H1 (cell line): ENCODE measurements around the gene APOL2. TPM values are rescaled to one million over a fixed set of nuclear protein-coding genes. Genes with fewer than 3 reads are reported as not detected.

ENCODE experiments used
- CTCF ChIA-PET: fragments of 300-600 bp; sonication (Branson Sonifier 250); formaldehyde crosslinking; loops from one replicate; lab custom pipeline; 2021; ENCODE audit not compliant: partially characterized antibody; lab: Charles Lee
- POLR2A ChIA-PET: fragments of 300-600 bp; sonication (Branson Sonifier 250); formaldehyde crosslinking; loops from one replicate; lab custom pipeline; 2021; ENCODE audit warnings: inconsistent platforms; ENCODE audit not compliant: partially characterized antibody; lab: Charles Lee
- DNase-seq, 2 experiments: peaks; one replicate each; pipeline versions ENCODE4 v3.0.0 to v3.0.0-alpha.2; 2010 to 2022; ENCODE audit warnings: low spot score in 2 of 2, low read depth in 1 of 2, mixed read lengths in 1 of 2
- FAIRE-seq: peaks from 2 replicates; lab custom pipeline; 2011; peaks lifted over from hg19 to GRCh38; lab: Jason Lieb, UNC
- H2AFZ ChIP-seq: 2 replicates; pipeline ENCODE4 v1.8.1; 2012; ENCODE audit warnings: low read length, inconsistent platforms
- H2AK5ac ChIP-seq: 2 replicates; pipeline ENCODE4 v1.6.1; 2013; ENCODE audit warnings: low read depth, low read length
- H2BK120ac ChIP-seq: replicated peaks from 2 replicates; pipeline ENCODE3; 2013; ENCODE audit warnings: low read depth, low read length, inconsistent platforms
- H2BK12ac ChIP-seq: 2 replicates; pipeline ENCODE4 v1.6.1; 2013; ENCODE audit warnings: low read depth, low read length
- H2BK15ac ChIP-seq: 2 replicates; pipeline ENCODE4 v1.6.1; 2013; ENCODE audit warnings: low read length
- H2BK20ac ChIP-seq: 2 replicates; pipeline ENCODE4 v1.6.1; 2013; ENCODE audit warnings: low read length
- H2BK5ac ChIP-seq: 2 replicates; pipeline ENCODE4 v1.6.1; 2013; ENCODE audit warnings: low read depth, low read length
- H3K14ac ChIP-seq: 2 replicates; pipeline ENCODE4 v1.6.1; 2013; ENCODE audit warnings: inconsistent platforms; ENCODE audit not compliant: insufficient read length
- H3K18ac ChIP-seq: 2 replicates; pipeline ENCODE4 v1.6.1; 2013; ENCODE audit warnings: low read length; ENCODE audit errors: extremely low read depth
- H3K23ac ChIP-seq: 2 replicates; pipeline ENCODE4 v1.6.1; 2013; ENCODE audit warnings: inconsistent platforms; ENCODE audit not compliant: insufficient read length
- H3K23me2 ChIP-seq: 2 replicates; pipeline ENCODE4 v1.6.1; 2013; ENCODE audit warnings: low read depth, low read length
- H3K27ac ChIP-seq: 2 replicates; pipeline ENCODE4 v1.6.1; 2011; ENCODE audit warnings: low read depth, low read length, inconsistent platforms
- H3K27me3 ChIP-seq, 4 experiments: replicated peaks in 1 of 4; 1 replicate in 1 of 4; 2 replicates in 3 of 4; pipeline versions ENCODE4 v1.6.1 to v1.8.1; 2011 to 2013; ENCODE audit warnings: low read length in 3 of 4, mild to moderate bottlenecking in 3 of 4, inconsistent platforms in 2 of 4, mixed read lengths in 2 of 4, moderate library complexity in 1 of 4; ENCODE audit not compliant: control insufficient read depth in 3 of 4, insufficient read depth in 3 of 4; ENCODE audit errors: extremely low read depth in 1 of 4
- H3K36me3 ChIP-seq, 4 experiments: 2 replicates each; pipeline versions ENCODE4 v1.6.1 to v1.8.1; 2011 to 2013; ENCODE audit warnings: mild to moderate bottlenecking in 4 of 4, low read length in 3 of 4, moderate library complexity in 2 of 4, control low read depth in 1 of 4, inconsistent platforms in 1 of 4; ENCODE audit not compliant: insufficient read depth in 4 of 4, control insufficient read depth in 2 of 4
- H3K4ac ChIP-seq: replicated peaks from 2 replicates; pipeline ENCODE3; 2013; ENCODE audit warnings: low read length, low read depth, mixed read lengths, inconsistent platforms; ENCODE audit not compliant: insufficient read length
- H3K4me1 ChIP-seq, 4 experiments: replicated peaks in 1 of 4; 1 replicate in 1 of 4; 2 replicates in 3 of 4; pipeline versions ENCODE4 v1.6.1 to v1.8.1; 2011 to 2013; ENCODE audit warnings: low read length in 3 of 4, inconsistent platforms in 2 of 4, mixed read lengths in 1 of 4; ENCODE audit not compliant: insufficient read depth in 4 of 4, control insufficient read depth in 3 of 4
- H3K4me2 ChIP-seq, 2 experiments: 2 replicates each; pipeline versions ENCODE4 v1.6.1 to v1.8.1; 2011 to 2013; ENCODE audit warnings: low read depth in 2 of 2, low read length in 2 of 2, control low read depth in 1 of 2, inconsistent platforms in 1 of 2, mild to moderate bottlenecking in 1 of 2; ENCODE audit not compliant: insufficient read depth in 1 of 2
- H3K4me3 ChIP-seq, 4 experiments: fragments of 200-600, 300-600 bp in 1 of 4; sonication (generic), shearing (Covaris generic), sonication (Bioruptor Twin) in 1 of 4; 2 replicates each; pipeline versions ENCODE4 v1.5.1 to v1.8.1; 2011 to 2016; ENCODE audit warnings: low read length in 4 of 4, low read depth in 3 of 4, control low read depth in 2 of 4, inconsistent platforms in 2 of 4, mild to moderate bottlenecking in 2 of 4, mixed read lengths in 1 of 4, moderate library complexity in 1 of 4; ENCODE audit not compliant: insufficient read depth in 2 of 4; ENCODE audit errors: extremely low read depth in 1 of 4
- H3K56ac ChIP-seq: replicated peaks from 2 replicates; pipeline ENCODE3; 2013; ENCODE audit warnings: low read depth, mild to moderate bottlenecking, mixed read lengths, low read length, inconsistent platforms; ENCODE audit not compliant: insufficient read length
- H3K79me1 ChIP-seq: 2 replicates; pipeline ENCODE4 v1.6.1; 2013; ENCODE audit warnings: low read depth, low read length, control low read depth
- H3K79me2 ChIP-seq, 2 experiments: 2 replicates each; pipeline versions ENCODE4 v1.6.1 to v1.8.1; 2012 to 2013; ENCODE audit warnings: low read length in 2 of 2, mild to moderate bottlenecking in 2 of 2, inconsistent platforms in 1 of 2; ENCODE audit not compliant: insufficient read depth in 2 of 2, control insufficient read depth in 1 of 2
- H3K9ac ChIP-seq, 4 experiments: replicated peaks in 1 of 4; 1 replicate in 1 of 4; 2 replicates in 3 of 4; pipeline versions ENCODE4 v1.6.1 to v1.8.1; 2011 to 2013; ENCODE audit warnings: low read depth in 3 of 4, low read length in 3 of 4, control low read depth in 2 of 4, mild to moderate bottlenecking in 2 of 4, moderate library complexity in 2 of 4, inconsistent platforms in 1 of 4; ENCODE audit errors: extremely low read depth in 1 of 4
- H3K9me3 ChIP-seq, 2 experiments: 2 replicates each; pipeline versions ENCODE4 v1.6.1 to v1.8.1; 2012 to 2013; ENCODE audit warnings: mild to moderate bottlenecking in 2 of 2, moderate library complexity in 2 of 2, control low read depth in 1 of 2, inconsistent platforms in 1 of 2, low read depth in 1 of 2, low read length in 1 of 2, mixed read lengths in 1 of 2; ENCODE audit not compliant: insufficient read depth in 2 of 2
- H4K20me1 ChIP-seq, 2 experiments: replicated peaks in 1 of 2; 2 replicates each; pipeline versions ENCODE3 to v1.8.1; 2011 to 2013; ENCODE audit warnings: inconsistent platforms in 2 of 2, low read length in 2 of 2, mild to moderate bottlenecking in 1 of 2; ENCODE audit not compliant: insufficient read depth in 2 of 2, control insufficient read depth in 1 of 2
- H4K5ac ChIP-seq: 2 replicates; pipeline ENCODE4 v1.6.1; 2013; ENCODE audit warnings: low read length, low read depth, mixed read lengths, inconsistent platforms; ENCODE audit not compliant: insufficient read length
- H4K8ac ChIP-seq: 2 replicates; pipeline ENCODE4 v1.8.0; 2013; ENCODE audit warnings: mild to moderate bottlenecking, moderate library complexity, low read length, inconsistent platforms; ENCODE audit not compliant: insufficient read depth; ENCODE audit errors: extremely low read depth
- H4K91ac ChIP-seq: replicated peaks from 2 replicates; pipeline ENCODE3; 2013; ENCODE audit warnings: low read length, mixed read lengths, inconsistent platforms; ENCODE audit not compliant: insufficient read length
- ATF2 ChIP-seq: IDR thresholded peaks from 2 replicates; pipeline ENCODE4 v1.6.1; 2012; ENCODE audit warnings: low read length, inconsistent platforms
- HDAC6 ChIP-seq: IDR thresholded peaks from one replicate; pipeline ENCODE4 v1.7.1; 2012; ENCODE audit warnings: low read depth, mild to moderate bottlenecking, inconsistent platforms, low read length, moderate library complexity
- JUND ChIP-seq: IDR thresholded peaks from 2 replicates; pipeline ENCODE4 v1.6.1; 2011; ENCODE audit warnings: mild to moderate bottlenecking, improper control_type of control experiment, low read length
- KDM4A ChIP-seq: IDR thresholded peaks from one replicate; pipeline ENCODE4 v1.7.1; 2012; ENCODE audit warnings: low read depth, mild to moderate bottlenecking, moderate library complexity, low read length, inconsistent platforms; ENCODE audit not compliant: severe bottlenecking
- KDM5A ChIP-seq: fragments of 200-600 bp; IDR thresholded peaks from 2 replicates; pipeline ENCODE4 v1.7.1; 2012; ENCODE audit warnings: mild to moderate bottlenecking, low read length, inconsistent platforms, mixed read lengths
- RFX5 ChIP-seq: IDR thresholded peaks from 2 replicates; pipeline ENCODE4 v1.6.1; 2011; ENCODE audit warnings: low read depth, low read length, improper control_type of control experiment, borderline replicate concordance
- SIN3A ChIP-seq, 2 experiments: IDR thresholded peaks in 1 of 2; conservative IDR thresholded peaks in 1 of 2; 2 replicates each; pipeline ENCODE4 v1.6.1; 2011 to 2012; ENCODE audit warnings: low read length in 2 of 2, improper control_type of control experiment in 1 of 2, low read depth in 1 of 2, mild to moderate bottlenecking in 1 of 2
- TBP ChIP-seq: IDR thresholded peaks from 2 replicates; pipeline ENCODE4 v1.6.1; 2011; ENCODE audit warnings: low read depth, low read length, improper control_type of control experiment
- polyA plus RNA-seq, 7 experiments: library from polyadenylated mRNA; depleted of rRNA in 3 of 7; stranded (reverse) in 5 of 7; unstranded in 2 of 7; fragments of >200 nt in 5 of 7; fragments of 200-250 nt in 2 of 7; gene quantifications; 1 replicate in 5 of 7; 2 replicates in 1 of 7; 4 replicates in 1 of 7; pipeline versions ENCODE4 v1.2.1 to v1.2.3, GENCODE V29; 2011 to 2013; ENCODE audit warnings: missing spikeins in 2 of 7, mixed read lengths in 2 of 7
- total RNA-seq: library from RNA; stranded (reverse); fragmentation: NEBNext Ultra II Directional; extraction: Animal tissue kit (Norgen Biotek cat#: 25700); gene quantifications from 2 replicates; pipeline ENCODE4 v1.2.1, GENCODE V29; 2021

Gene APOL2
- total and polyA plus RNA-seq, 2 of the 8 experiments (the other 6 are each of a cell fraction or from before 2014, with no cell fraction given): 8.1 to 11.0 TPM

- ChIA-PET CTCF (interaction anchor here (0.6 to 1.6 kb wide), 6 partner anchors 12 to 136 kb away, joined by 3 to 6 read pairs (median 4); no protein-coding TSS in a partner anchor), POLR2A (no interaction called here)
- Histone ChIP-seq H2BK12ac (no peak overlapping the region), H3K4ac (no peak overlapping the region), H2AK5ac (no peak overlapping the region; the same call in 1 of the 2 replicates), H3K4me3 (no peak overlapping the region), H3K36me3 (no peaks in the 10 kb centered on the region), H3K4me2 (no peak overlapping the region), H2BK15ac (no peak overlapping the region), H2BK5ac (no peak overlapping the region), H4K91ac (no peak overlapping the region), H3K79me1 (no peaks in the 10 kb centered on the region), H2AFZ (no peak overlapping the region), H3K14ac (no peak overlapping the region), H3K4me1 (no peaks in the 10 kb centered on the region), H2BK20ac (no peak overlapping the region), H2BK120ac (no peak overlapping the region), H3K9me3 (peaks cover 0 to 4% of the 10 kb centered on the region in 2 experiments; a peak in 1 of 4 replicates), H3K56ac (no peak overlapping the region), H3K27me3 (no peaks in the 10 kb centered on the region; a peak in 2 of 7 replicates), H3K27ac (no peak overlapping the region), H3K23me2 (no peaks in the 10 kb centered on the region), H3K9ac (no peak overlapping the region), H4K8ac (no peak overlapping the region; the same call in 1 of the 2 replicates), H4K5ac (no peak overlapping the region), H3K79me2 (no peaks in the 10 kb centered on the region), H3K23ac (no peak overlapping the region), H4K20me1 (no peaks in the 10 kb centered on the region), H3K18ac (no peak overlapping the region)
- FAIRE-seq (no peak), DNase-seq (no peak)
- no peak for TF ChIP-seq JUND
- no peak for TF ChIP-seq KDM5A
- no peak for TF ChIP-seq HDAC6
- TF ChIP-seq RFX5: no peak
- TF ChIP-seq SIN3A (conservative IDR thresholded peaks at IDR 0.05 in 1 of 2, IDR thresholded peaks at IDR 0.05 in 1 of 2; ENCODE audit: low read depth in 1 of 2, low read length in 2 of 2): no peak
- TF ChIP-seq KDM4A: no peak
- TF ChIP-seq ATF2: no peak
- no peak for TF ChIP-seq TBP
Measured at GRCh38 chr22:36212901-36213300, 26.4 kb downstream of the APOL2 start.
